CD4-positive, alpha-beta T cell treated with Interleukin-2 at 100 ng/mL for 4 hours (primary cell): Measurements from ENCODE around the gene KRT6C.
"Not testable (repeated sequence)": the region's sequence is repeated elsewhere in the genome, so short reads cannot be mapped to it uniquely, and the experiment has no call there.

Experiments used
- DNase-seq: peaks from one replicate; pipeline ENCODE4 v3.0.0-alpha.2; 2020; ENCODE audit warnings: low spot score

The KRT6C gene

GRCh38 chr12:52499806-52500560 lies 26.4 kb upstream of the KRT6C start:
- DNase-seq: no peak

GRCh38 chr12:52498946-52499345 lies 25.3 kb upstream of the KRT6C start:
- DNase-seq: no peak

- no peak for DNase-seq
Measured at GRCh38 chr12:52497975-52498374, 24.4 kb upstream of the KRT6C start.

GRCh38 chr12:52496590-52497071 lies 23.0 kb upstream of the KRT6C start:
- DNase-seq: no peak

- no peak for DNase-seq
Measured at GRCh38 chr12:52496054-52496453, 22.4 kb upstream of the KRT6C start.

GRCh38 chr12:52495389-52495788 lies 21.8 kb upstream of the KRT6C start:
- no peak for DNase-seq

GRCh38 chr12:52494518-52494917 lies 20.9 kb upstream of the KRT6C start:
- no peak for DNase-seq

GRCh38 chr12:52494100-52494499 lies 20.5 kb upstream of the KRT6C start:
- no peak for DNase-seq

- no peak for DNase-seq
Measured at GRCh38 chr12:52493172-52493571, 19.6 kb upstream of the KRT6C start, which contains the start of gene KRT6A. TSS of gene KRT6A (minus strand) at chr12:52493257. CDS start at chr12:52493188, 69 bp downstream.

- DNase-seq: not testable (repeated sequence)
Measured at GRCh38 chr12:52492405-52492804, 18.8 kb upstream of the KRT6C start.

GRCh38 chr12:52491495-52491894 lies 17.9 kb upstream of the KRT6C start:
- DNase-seq: not testable (repeated sequence)

GRCh38 chr12:52488736-52489135 lies 15.1 kb upstream of the KRT6C start:
- DNase-seq: no peak

GRCh38 chr12:52487744-52488443 lies 14.3 kb upstream of the KRT6C start:
- DNase-seq: not testable (repeated sequence)

- no peak for DNase-seq
Measured at GRCh38 chr12:52487211-52487610, 13.6 kb upstream of the KRT6C start.

GRCh38 chr12:52486166-52487105 lies 12.8 kb upstream of the KRT6C start:
- DNase-seq: no peak

GRCh38 chr12:52480073-52480472 lies 6.5 kb upstream of the KRT6C start:
- no peak for DNase-seq

- no peak for DNase-seq
Measured at GRCh38 chr12:52477651-52478050, 4.0 kb upstream of the KRT6C start.

- no peak for DNase-seq
Measured at GRCh38 chr12:52474212-52474611, 607 bp upstream of the KRT6C start.

GRCh38 chr12:52469853-52470252 lies 3.8 kb downstream of the KRT6C start:
- no peak for DNase-seq

GRCh38 chr12:52464897-52465296 lies 8.7 kb downstream of the KRT6C start:
- DNase-seq: no peak

GRCh38 chr12:52461693-52462092 lies 11.9 kb downstream of the KRT6C start:
- no peak for DNase-seq

GRCh38 chr12:52458861-52459260 lies 14.7 kb downstream of the KRT6C start:
- no peak for DNase-seq
